Measurements from ENCODE around the gene ISYNA1.

Gene ISYNA1

GRCh38 chr19:18437491-18438330, at the start of gene ISYNA1:
Gene ISYNA1, minus strand, starts transcription at chr19:18438133. Its CDS starts 154 bp downstream, at chr19:18437979.
- no peak for DNase-seq

- no peak for DNase-seq
Observed at GRCh38 chr19:18486746-18487145, 48.8 kb upstream of the ISYNA1 start.

- no peak for DNase-seq
Observed at GRCh38 chr19:18484992-18485391, 47.1 kb upstream of the ISYNA1 start.

GRCh38 chr19:18483119-18483890, 45.4 kb upstream of the ISYNA1 start:
- DNase-seq, result no peak

- DNase-seq, result no peak
Observed at GRCh38 chr19:18481505-18482222, 43.7 kb upstream of the ISYNA1 start.

- DNase-seq, result peak; percentile 53
Observed at GRCh38 chr19:18480006-18480691, 42.2 kb upstream of the ISYNA1 start.

GRCh38 chr19:18478545-18479311, 40.8 kb upstream of the ISYNA1 start:
- DNase-seq, result peak; percentile 93

- DNase-seq, result no peak
Observed at GRCh38 chr19:18477974-18478373, 40.0 kb upstream of the ISYNA1 start.

- no peak for DNase-seq
Observed at GRCh38 chr19:18477042-18477779, 39.3 kb upstream of the ISYNA1 start.

GRCh38 chr19:18476507-18477041, 38.6 kb upstream of the ISYNA1 start:
- DNase-seq, result no peak

- DNase-seq, result no peak
Observed at GRCh38 chr19:18475762-18476331, 37.9 kb upstream of the ISYNA1 start.

- no peak for DNase-seq
Observed at GRCh38 chr19:18475004-18475453, 37.1 kb upstream of the ISYNA1 start.

GRCh38 chr19:18474366-18474887, 36.5 kb upstream of the ISYNA1 start:
- no peak for DNase-seq

- DNase-seq, result no peak
Observed at GRCh38 chr19:18473706-18474087, 35.8 kb upstream of the ISYNA1 start.

- DNase-seq, result no peak
Observed at GRCh38 chr19:18473003-18473705, 35.2 kb upstream of the ISYNA1 start.

- DNase-seq, result no peak
Observed at GRCh38 chr19:18470787-18471186, 32.9 kb upstream of the ISYNA1 start.

GRCh38 chr19:18469069-18469846, 31.3 kb upstream of the ISYNA1 start:
- DNase-seq, result peak; percentile 49

- no peak for DNase-seq
Observed at GRCh38 chr19:18468517-18468916, 30.6 kb upstream of the ISYNA1 start.

- DNase-seq, result no peak
Observed at GRCh38 chr19:18467978-18468377, 30.0 kb upstream of the ISYNA1 start.

Measured in HCEC 1CT (cell line).